Measurements from ENCODE around the gene PIM3. TPM values are rescaled to one million over a fixed set of nuclear protein-coding genes. Genes with fewer than 3 reads are reported as not detected.

Gene PIM3
- total RNA-seq, 2 experiments from 2014 or later: 146 to 158 TPM

DNA sequence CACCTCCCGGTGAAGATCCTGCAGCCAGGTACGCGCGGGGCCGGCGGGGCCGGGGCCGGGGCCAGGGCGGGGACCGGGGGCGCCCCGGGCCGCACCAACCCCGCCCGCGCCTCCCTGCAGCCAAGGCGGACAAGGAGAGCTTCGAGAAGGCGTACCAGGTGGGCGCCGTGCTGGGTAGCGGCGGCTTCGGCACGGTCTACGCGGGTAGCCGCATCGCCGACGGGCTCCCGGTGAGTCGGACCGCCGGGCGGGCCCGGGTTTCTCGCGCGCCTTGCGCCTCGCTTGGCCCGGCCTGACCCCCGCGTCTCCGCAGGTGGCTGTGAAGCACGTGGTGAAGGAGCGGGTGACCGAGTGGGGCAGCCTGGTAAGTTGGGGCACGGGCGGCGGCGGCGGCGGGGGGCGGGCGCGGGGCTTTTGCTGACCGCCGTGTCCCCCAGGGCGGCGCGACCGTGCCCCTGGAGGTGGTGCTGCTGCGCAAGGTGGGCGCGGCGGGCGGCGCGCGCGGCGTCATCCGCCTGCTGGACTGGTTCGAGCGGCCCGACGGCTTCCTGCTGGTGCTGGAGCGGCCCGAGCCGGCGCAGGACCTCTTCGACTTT is 531 bp downstream of the PIM3 start:
- H3K4me3 Mint-ChIP-seq: peak overlapping the region; percentile 95
- H3K27ac Mint-ChIP-seq: peak overlapping the region; percentile 95
- no peak for ATAC-seq
- H3K9me3 Mint-ChIP-seq: no peaks in the 10 kb centered on the region
- H3K27me3 Mint-ChIP-seq: no peaks in the 10 kb centered on the region
- POLR2A ChIA-PET: interaction anchor here (0.8 to 4.9 kb wide), 11 partner anchors 10 to 230 kb away, joined by 3 to 63 read pairs (median 3); no protein-coding TSS in a partner anchor
- TF ChIP-seq, protein P1, sequence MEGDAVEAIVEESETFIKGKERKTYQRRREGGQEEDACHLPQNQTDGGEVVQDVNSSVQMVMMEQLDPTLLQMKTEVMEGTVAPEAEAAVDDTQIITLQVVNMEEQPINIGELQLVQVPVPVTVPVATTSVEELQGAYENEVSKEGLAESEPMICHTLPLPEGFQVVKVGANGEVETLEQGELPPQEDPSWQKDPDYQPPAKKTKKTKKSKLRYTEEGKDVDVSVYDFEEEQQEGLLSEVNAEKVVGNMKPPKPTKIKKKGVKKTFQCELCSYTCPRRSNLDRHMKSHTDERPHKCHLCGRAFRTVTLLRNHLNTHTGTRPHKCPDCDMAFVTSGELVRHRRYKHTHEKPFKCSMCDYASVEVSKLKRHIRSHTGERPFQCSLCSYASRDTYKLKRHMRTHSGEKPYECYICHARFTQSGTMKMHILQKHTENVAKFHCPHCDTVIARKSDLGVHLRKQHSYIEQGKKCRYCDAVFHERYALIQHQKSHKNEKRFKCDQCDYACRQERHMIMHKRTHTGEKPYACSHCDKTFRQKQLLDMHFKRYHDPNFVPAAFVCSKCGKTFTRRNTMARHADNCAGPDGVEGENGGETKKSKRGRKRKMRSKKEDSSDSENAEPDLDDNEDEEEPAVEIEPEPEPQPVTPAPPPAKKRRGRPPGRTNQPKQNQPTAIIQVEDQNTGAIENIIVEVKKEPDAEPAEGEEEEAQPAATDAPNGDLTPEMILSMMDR (IDR thresholded peaks at IDR 0.05): no peak
- peak; percentile 58 for DNase-seq
- H3K4me1 Mint-ChIP-seq (ENCODE audit: low read depth): peaks cover 25% of the 10 kb centered on the region
- intact Hi-C loops (cut with micrococcal nuclease): no loop called here
- H3K36me3 Mint-ChIP-seq (ENCODE audit: low read depth): peaks cover 36% of the 10 kb centered on the region
- CTCF ChIA-PET: interaction anchor here (1.5 to 3.1 kb wide), 2 partner anchors 30 to 69 kb away, joined by 5 to 9 read pairs; no protein-coding TSS in a partner anchor

DNA sequence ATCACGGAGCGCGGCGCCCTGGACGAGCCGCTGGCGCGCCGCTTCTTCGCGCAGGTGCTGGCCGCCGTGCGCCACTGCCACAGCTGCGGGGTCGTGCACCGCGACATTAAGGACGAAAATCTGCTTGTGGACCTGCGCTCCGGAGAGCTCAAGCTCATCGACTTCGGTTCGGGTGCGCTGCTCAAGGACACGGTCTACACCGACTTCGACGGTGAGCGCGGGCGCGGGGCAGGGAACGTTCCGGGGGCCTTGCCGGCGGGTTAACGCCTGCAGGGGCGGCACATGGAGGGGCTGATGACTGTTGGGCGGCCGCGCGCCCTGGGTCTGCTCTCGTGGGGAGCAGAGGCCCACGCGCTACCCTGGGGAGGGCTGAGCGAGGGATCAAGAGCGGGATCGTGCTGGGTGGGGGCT is 1.0 kb downstream of the PIM3 start:
- Mint-ChIP-seq H3K4me3 (peak overlapping the region; percentile 95), H3K36me3 (ENCODE audit: low read depth) (peaks cover 38% of the 10 kb centered on the region), H3K9me3 (no peaks in the 10 kb centered on the region), H3K4me1 (ENCODE audit: low read depth) (peaks cover 25% of the 10 kb centered on the region), H3K27me3 (no peaks in the 10 kb centered on the region), H3K27ac (peak overlapping the region; percentile 95)
- ATAC-seq (no peak), DNase-seq (no peak)
- TF ChIP-seq, protein P1 (IDR thresholded peaks at IDR 0.05): no peak
- intact Hi-C loops (cut with micrococcal nuclease): no loop called here
- POLR2A ChIA-PET: interaction anchor here (1.0 to 4.9 kb wide), 15 partner anchors 9 to 229 kb away, joined by 3 to 63 read pairs (median 4); partner anchors contain the start of gene MLC1
- CTCF ChIA-PET: interaction anchor here (1.0 to 3.1 kb wide), 3 partner anchors 31 to 564 kb away, joined by 4 to 9 read pairs (median 5); no protein-coding TSS in a partner anchor

DNA sequence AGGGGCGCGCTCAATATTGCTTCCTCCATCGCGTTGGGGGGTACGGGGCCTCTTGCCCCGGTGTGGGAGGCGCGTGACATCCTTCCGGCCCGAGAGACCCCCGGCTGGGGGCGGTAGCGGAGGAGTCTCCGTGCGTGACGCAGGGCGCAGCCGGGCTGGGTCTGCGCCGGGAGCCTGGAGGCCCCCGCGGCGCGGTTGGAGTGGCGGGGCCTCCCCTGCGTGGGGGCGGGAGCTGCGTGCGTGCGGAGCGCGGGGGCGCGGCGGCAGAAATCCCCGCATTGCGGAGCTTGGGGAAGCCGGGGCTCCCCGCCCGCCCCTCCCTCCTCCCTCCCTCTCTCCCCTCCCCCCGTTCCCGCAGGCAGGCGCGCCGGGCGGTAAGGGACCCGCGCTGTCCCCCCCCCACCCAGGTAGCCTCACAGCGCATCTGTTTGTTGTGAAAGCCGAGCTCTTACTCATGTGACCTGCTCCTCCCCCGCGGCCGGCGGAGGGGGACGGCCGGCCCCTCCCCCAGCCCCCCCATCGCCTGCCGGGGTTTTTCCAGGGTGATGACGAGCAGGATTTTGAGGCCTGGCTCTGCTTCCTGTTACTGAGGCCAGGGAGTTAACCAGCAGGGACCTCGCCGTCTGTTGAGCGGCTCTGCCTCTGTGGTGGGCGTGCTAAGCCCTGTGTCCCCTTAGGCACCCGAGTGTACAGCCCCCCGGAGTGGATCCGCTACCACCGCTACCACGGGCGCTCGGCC is 1.6 kb downstream of the PIM3 start:
- TF ChIP-seq, protein P1 (IDR thresholded peaks at IDR 0.05): no peak
- DNase-seq (peak; percentile 93), ATAC-seq (peak; percentile 38)
- no peaks in the 10 kb centered on the region for H3K27me3 Mint-ChIP-seq
- H3K36me3 Mint-ChIP-seq (ENCODE audit: low read depth): peaks cover 38% of the 10 kb centered on the region
- ChIA-PET CTCF (interaction anchor here (1.0 to 3.1 kb wide), 4 partner anchors 9 to 564 kb away, joined by 3 to 9 read pairs (median 5); no protein-coding TSS in a partner anchor), POLR2A (interaction anchor here (0.7 to 4.9 kb wide), 13 partner anchors 9 to 229 kb away, joined by 3 to 63 read pairs (median 6); partner anchors contain the start of gene MLC1)
- peak overlapping the region; percentile 95 for H3K27ac Mint-ChIP-seq
- H3K4me1 Mint-ChIP-seq (ENCODE audit: low read depth): peaks cover 27% of the 10 kb centered on the region
- H3K9me3 Mint-ChIP-seq: no peaks in the 10 kb centered on the region
- peak overlapping the region; percentile 95 for H3K4me3 Mint-ChIP-seq
- intact Hi-C loops (cut with micrococcal nuclease): no loop called here

DNA sequence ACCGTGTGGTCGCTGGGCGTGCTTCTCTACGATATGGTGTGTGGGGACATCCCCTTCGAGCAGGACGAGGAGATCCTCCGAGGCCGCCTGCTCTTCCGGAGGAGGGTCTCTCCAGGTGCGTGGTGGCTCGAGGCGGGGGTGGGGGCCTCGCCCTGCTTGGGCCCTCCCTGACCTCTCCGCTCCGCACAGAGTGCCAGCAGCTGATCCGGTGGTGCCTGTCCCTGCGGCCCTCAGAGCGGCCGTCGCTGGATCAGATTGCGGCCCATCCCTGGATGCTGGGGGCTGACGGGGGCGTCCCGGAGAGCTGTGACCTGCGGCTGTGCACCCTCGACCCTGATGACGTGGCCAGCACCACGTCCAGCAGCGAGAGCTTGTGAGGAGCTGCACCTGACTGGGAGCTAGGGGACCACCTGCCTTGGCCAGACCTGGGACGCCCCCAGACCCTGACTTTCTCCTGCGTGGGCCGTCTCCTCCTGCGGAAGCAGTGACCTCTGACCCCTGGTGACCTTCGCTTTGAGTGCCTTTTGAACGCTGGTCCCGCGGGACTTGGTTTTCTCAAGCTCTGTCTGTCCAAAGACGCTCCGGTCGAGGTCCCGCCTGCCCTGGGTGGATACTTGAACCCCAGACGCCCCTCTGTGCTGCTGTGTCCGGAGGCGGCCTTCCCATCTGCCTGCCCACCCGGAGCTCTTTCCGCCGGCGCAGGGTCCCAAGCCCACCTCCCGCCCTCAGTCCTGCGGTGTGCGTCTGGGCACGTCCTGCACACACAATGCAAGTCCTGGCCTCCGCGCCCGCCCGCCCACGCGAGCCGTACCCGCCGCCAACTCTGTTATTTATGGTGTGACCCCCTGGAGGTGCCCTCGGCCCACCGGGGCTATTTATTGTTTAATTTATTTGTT is 2.4 kb downstream of the PIM3 start:
- intact Hi-C loops (cut with micrococcal nuclease): no loop called here
- H3K4me1 Mint-ChIP-seq (ENCODE audit: low read depth): peaks cover 31% of the 10 kb centered on the region
- no peak for DNase-seq
- ChIA-PET POLR2A (interaction anchor here (0.7 to 4.9 kb wide), 16 partner anchors 8 to 228 kb away, joined by 3 to 63 read pairs (median 6); partner anchors contain the start of gene MLC1), CTCF (interaction anchor here (1.4 to 3.1 kb wide), 3 partner anchors 8 to 32 kb away, joined by 3 to 9 read pairs (median 6); no protein-coding TSS in a partner anchor)
- peak overlapping the region; percentile 87 for H3K27ac Mint-ChIP-seq
- TF ChIP-seq, protein P1 (IDR thresholded peaks at IDR 0.05): no peak
- peaks cover 38% of the 10 kb centered on the region for H3K36me3 Mint-ChIP-seq (ENCODE audit: low read depth)
- H3K9me3 Mint-ChIP-seq: no peaks in the 10 kb centered on the region
- H3K4me3 Mint-ChIP-seq: peak overlapping the region; percentile 95
- H3K27me3 Mint-ChIP-seq: no peaks in the 10 kb centered on the region
- no peak for ATAC-seq
